GM18873 (cell line): Measurements from ENCODE around the gene TICRR.

Experiments used
- ATAC-seq: cut with Tn5 transposase; IDR thresholded peaks from one replicate; pipeline ENCODE4 v1.9.1; 2021; ENCODE audit warnings: mild to moderate bottlenecking, moderate library complexity, moderate number of reproducible peaks; ENCODE audit not compliant: unreplicated experiment, low FRiP score

The TICRR gene

GRCh38 chr15:89627256-89627970 lies 52.1 kb downstream of the TICRR start:
- no peak for ATAC-seq

GRCh38 chr15:89628301-89628700 lies 53.0 kb downstream of the TICRR start:
- ATAC-seq: no peak

GRCh38 chr15:89628806-89629715 lies 53.8 kb downstream of the TICRR start:
- no peak for ATAC-seq

- ATAC-seq: no peak
These were observed 54.6 kb downstream of the TICRR start for GRCh38 chr15:89629829-89630228.

GRCh38 chr15:89630260-89630659 lies 55.0 kb downstream of the TICRR start:
- no peak for ATAC-seq

- ATAC-seq: no peak
These were observed 56.0 kb downstream of the TICRR start for GRCh38 chr15:89630974-89631901.

GRCh38 chr15:89631902-89632264 lies 56.6 kb downstream of the TICRR start:
- no peak for ATAC-seq

- no peak for ATAC-seq
These were observed 57.5 kb downstream of the TICRR start for GRCh38 chr15:89632563-89633430.

- no peak for ATAC-seq
These were observed 58.3 kb downstream of the TICRR start for GRCh38 chr15:89633585-89633984.

- ATAC-seq: no peak
These were observed 65.0 kb downstream of the TICRR start for GRCh38 chr15:89640245-89640644.

GRCh38 chr15:89641053-89641452 lies 65.8 kb downstream of the TICRR start:
- no peak for ATAC-seq

- no peak for ATAC-seq
These were observed 66.8 kb downstream of the TICRR start for GRCh38 chr15:89642106-89642505.

GRCh38 chr15:89645680-89646079 lies 70.4 kb downstream of the TICRR start:
- ATAC-seq: no peak

GRCh38 chr15:89646416-89647141 lies 71.3 kb downstream of the TICRR start:
- no peak for ATAC-seq

- no peak for ATAC-seq
These were observed 72.1 kb downstream of the TICRR start for GRCh38 chr15:89647191-89647851.

GRCh38 chr15:89648106-89649012 lies 73.1 kb downstream of the TICRR start:
- ATAC-seq: no peak

- ATAC-seq: no peak
These were observed 73.8 kb downstream of the TICRR start for GRCh38 chr15:89649013-89649625.
